Heart left ventricle (tissue), 16 donors: ENCODE results near the gene CD40. TPM values are rescaled to one million over a fixed set of nuclear protein-coding genes. Genes with fewer than 3 reads are reported as not detected.
A peak's percentile ranks its signal among the peaks of the same experiment; 100 is the strongest.

Experiments
- ATAC-seq, 4 donors: fragments of 200-7000 bp; cut with Tn5 transposase; one replicate each; pipeline ENCODE4 v1.9.1; 2020 to 2022; ENCODE audit warnings: moderate library complexity in 4 of 4, mild to moderate bottlenecking in 3 of 4, moderate number of reproducible peaks in 1 of 4
- DNase-seq, 5 donors: peaks; one replicate each; pipeline ENCODE4 v3.0.0-alpha.2; 2020
- H3K27ac ChIP-seq, 12 donors: fragments of 200-600 bp; sonication (generic) in 4 of 12; one replicate each; pipeline versions ENCODE4 v1.5.0 to v1.8.0; 2016 to 2022; ENCODE audit warnings: mild to moderate bottlenecking in 2 of 12
- H3K27me3 ChIP-seq, 9 donors: fragments of 200-600 bp; sonication (generic) in 2 of 9; one replicate each; pipeline versions ENCODE4 v1.5.1 to v1.8.0; 2016 to 2022; ENCODE audit warnings: mild to moderate bottlenecking in 3 of 9
- H3K36me3 ChIP-seq, 9 donors: fragments of 200-600 bp; sonication (generic) in 2 of 9; one replicate each; pipeline versions ENCODE4 v1.5.0 to v1.8.0; 2018 to 2022; ENCODE audit warnings: mild to moderate bottlenecking in 2 of 9
- H3K4me1 ChIP-seq, 12 donors: fragments of 200-600 bp; sonication (generic) in 4 of 12; one replicate each; pipeline versions ENCODE4 v1.5.0 to v1.8.0; 2016 to 2022; ENCODE audit warnings: mild to moderate bottlenecking in 3 of 12
- H3K4me3 ChIP-seq, 12 donors: fragments of 200-600 bp; sonication (generic) in 4 of 12; one replicate each; pipeline versions ENCODE4 v1.5.0 to v1.8.0; 2017 to 2022; ENCODE audit warnings: mild to moderate bottlenecking in 9 of 12, moderate library complexity in 4 of 12
- H3K9me3 ChIP-seq, 12 donors: fragments of 200-600 bp; sonication (generic) in 4 of 12; one replicate each; pipeline versions ENCODE4 v1.5.0 to v1.8.0; 2016 to 2022; ENCODE audit warnings: mild to moderate bottlenecking in 1 of 12
- POLR2A ChIP-seq, 2 donors: fragments of 450-650 bp; IDR thresholded peaks; one replicate each; pipeline ENCODE4 v1.6.1; 2017; ENCODE audit warnings: antibody characterized with exemption in 2 of 2, mild to moderate bottlenecking in 2 of 2, moderate library complexity in 2 of 2
- whole genome bisulfite sequencing, 4 donors: extraction: QIAGEN DNeasy Blood & Tissue Kit in 2 of 4; methylation state at CpG; one replicate each; pipeline versions ENCODE4 v1.1.5 to v1.1.7; 2013 to 2018; 5-methylcytosine and 5-hydroxymethylcytosine counted together
- intact Hi-C, 10 donors: fragments of 100-400 bp; cut with DNase I; formaldehyde crosslinking; loops; one replicate each; pipeline versions ENCODE4 v1.11.1 to v1.14.2; 2022
- long read RNA-seq, 3 donors: library from polyadenylated mRNA; unstranded; transcript quantifications; one replicate each; pipeline ENCODE4 v2.0.0, GENCODE V29; 2020 to 2021
- polyA plus RNA-seq, 2 donors: library from polyadenylated mRNA; stranded (reverse); fragments of 200-250 nt; gene quantifications; one replicate each; pipeline ENCODE4 v1.2.3, GENCODE V29; 2013
- total RNA-seq, 9 donors: library from RNA; depleted of rRNA in 2 of 9; stranded (reverse); fragments of >200 nt in 2 of 9; fragmentation: NEBNext Ultra II Directional in 3 of 9; extraction: Animal tissue kit (Norgen Biotek cat#: 25700) in 3 of 9; gene quantifications; one replicate each; pipeline versions ENCODE4 v1.1.0 to v1.2.4, GENCODE V29; 2016 to 2023
- TF ChIP-seq, protein P1 (sequence below), 12 donors: fragments of 200-600 bp; sonication (generic) in 4 of 12; IDR thresholded peaks; one replicate each; pipeline versions ENCODE4 v1.5.0 to v1.8.0; 2018 to 2022; ENCODE audit warnings: antibody characterized with exemption in 12 of 12, mild to moderate bottlenecking in 5 of 12
- donor health status: ischemic (EF 13 %, LVEDD 7.1; RV severe dilation, severe dysfunction).
- donor health status: healthy with polysubstance abuse.
- donor health status: DM: no; HTN: yes; CAD: no.
- donor health status: DM: no; HTN: no; CAD: no.
- donor health status: ischemic (EF 25% LVEDD 6.9; RV normal size, moderate dysfunction).
- donor health status: ischemic (EF 25% LVEDD 5.7; RV mildly dilated, moderate dysfunction).
- donor health status: healthy.
- donor health status: DM: yes; HTN: yes; CAD: no.
- donor health status: ischemic (EF 35%, LVEDD 5.7; RV mildly dilated, moderate dysfunction).
- donor health status: nonischemic (EF 11% LVEDD 7.7; RV severe dilation, severe dysfunction).
- donor health status: DM: yes; HTN: yes; CAD: no.
- donor health status: PGD.
- donor health status: ischemic (EF 29% LVEDD 5.4; RV normal size, mild dysfunction).
- donor health status: nonischemic (EF 23%, LVEDD 6.1; RV moderate dilation, normal function).

CD40 gene
- 10 to 100 TPM in 2 of 9 donors, 1 to 10 TPM in 7; 3.5 to 38.3 (median 5.7) TPM for total RNA-seq
- 1 to 10 TPM; 4.7 to 5.5 TPM for polyA plus RNA-seq
- long read RNA-seq, donor 1, transcript CD40-202 (9 exons, 1,729 nt), result major isoform, 7 of 10 reads
- long read RNA-seq, donor 1, partial matches to known transcripts, result 0 of 10 reads
- long read RNA-seq, donor 1, other reads (novel, unspliced or antisense), result 3 of 10 reads
- long read RNA-seq, donor 2, transcript CD40-202 (9 exons, 1,729 nt), result major isoform, 11 of 16 reads
- long read RNA-seq, donor 2, partial matches to known transcripts, result 0 of 16 reads
- long read RNA-seq, donor 2, other reads (novel, unspliced or antisense), result 2 of 16 reads
- long read RNA-seq, donor 3, partial matches to known transcripts, result 1 of 7 reads
- long read RNA-seq, donor 3, other reads (novel, unspliced or antisense), result 1 of 7 reads

DNA sequence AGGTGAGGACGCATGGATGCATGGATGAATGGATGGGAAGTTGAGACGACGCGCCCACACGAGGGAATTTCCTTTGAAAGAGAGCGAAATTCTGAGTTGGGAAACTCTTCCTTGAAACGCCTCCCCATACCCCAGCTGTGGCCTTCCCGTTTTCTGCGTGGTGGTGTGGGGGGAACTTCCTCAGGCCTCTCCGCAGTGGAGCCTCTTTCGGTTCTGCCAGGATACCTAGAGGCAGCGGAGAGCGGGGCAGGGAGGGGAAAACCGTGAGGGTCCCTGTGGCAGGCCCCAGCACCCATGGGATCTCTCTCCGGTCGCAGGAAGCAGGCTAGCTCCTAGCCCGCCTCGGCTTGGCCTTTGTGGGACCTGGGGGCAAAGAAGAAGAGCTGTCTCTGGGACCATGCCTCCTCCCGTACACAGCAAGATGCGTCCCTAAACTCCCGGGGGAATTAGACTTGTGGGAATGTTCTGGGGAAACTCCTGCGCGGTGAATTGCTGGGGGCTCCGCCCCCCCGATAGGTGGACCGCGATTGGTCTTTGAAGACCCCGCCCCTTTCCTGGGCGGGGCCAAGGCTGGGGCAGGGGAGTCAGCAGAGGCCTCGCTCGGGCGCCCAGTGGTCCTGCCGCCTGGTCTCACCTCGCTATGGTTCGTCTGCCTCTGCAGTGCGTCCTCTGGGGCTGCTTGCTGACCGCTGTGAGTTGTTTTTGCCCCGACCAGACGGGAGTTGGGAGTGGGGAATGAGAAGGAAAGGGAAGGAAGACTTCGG lies at the start of gene CD40:
CD40 (plus strand) TSS at position 611 of the 764 bp plus-strand sequence; CDS start at position 641, 30 bp downstream.
- H3K4me3 ChIP-seq, result peak within 1 kb of the TSS; percentile 45 to 75 (median 61)
- no peaks in the 10 kb centered on the region for H3K27me3 ChIP-seq
- DNase-seq (peak; percentile 90 to 95 (median 92)), ATAC-seq (peak; percentile 91 to 99 (median 97))
- H3K4me1 ChIP-seq, result peaks cover 0 to 57% (median 30%) of the 10 kb centered on the region in 12 donors
- peaks cover 0 to 14% (median 4%) of the 10 kb centered on the region in 9 donors for H3K36me3 ChIP-seq
- H3K9me3 ChIP-seq, result no peaks in the 10 kb centered on the region
- intact Hi-C loops, result loop anchor here in 2 of 10 donors (1.0 to 2.0 kb wide), 2 partner anchors 29 kb away; partner anchors contain the start of gene NCOA5 (in 2 of the 2)
- H3K27ac ChIP-seq, result peak within 1 kb of the TSS; percentile 73 to 95 (median 83)
- TF ChIP-seq POLR2A (IDR thresholded peaks at IDR 0.05), result peak in 1 of 2 donors; percentile 55
- TF ChIP-seq, protein P1, sequence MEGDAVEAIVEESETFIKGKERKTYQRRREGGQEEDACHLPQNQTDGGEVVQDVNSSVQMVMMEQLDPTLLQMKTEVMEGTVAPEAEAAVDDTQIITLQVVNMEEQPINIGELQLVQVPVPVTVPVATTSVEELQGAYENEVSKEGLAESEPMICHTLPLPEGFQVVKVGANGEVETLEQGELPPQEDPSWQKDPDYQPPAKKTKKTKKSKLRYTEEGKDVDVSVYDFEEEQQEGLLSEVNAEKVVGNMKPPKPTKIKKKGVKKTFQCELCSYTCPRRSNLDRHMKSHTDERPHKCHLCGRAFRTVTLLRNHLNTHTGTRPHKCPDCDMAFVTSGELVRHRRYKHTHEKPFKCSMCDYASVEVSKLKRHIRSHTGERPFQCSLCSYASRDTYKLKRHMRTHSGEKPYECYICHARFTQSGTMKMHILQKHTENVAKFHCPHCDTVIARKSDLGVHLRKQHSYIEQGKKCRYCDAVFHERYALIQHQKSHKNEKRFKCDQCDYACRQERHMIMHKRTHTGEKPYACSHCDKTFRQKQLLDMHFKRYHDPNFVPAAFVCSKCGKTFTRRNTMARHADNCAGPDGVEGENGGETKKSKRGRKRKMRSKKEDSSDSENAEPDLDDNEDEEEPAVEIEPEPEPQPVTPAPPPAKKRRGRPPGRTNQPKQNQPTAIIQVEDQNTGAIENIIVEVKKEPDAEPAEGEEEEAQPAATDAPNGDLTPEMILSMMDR (IDR thresholded peaks at IDR 0.05), result no peak
- WGBS, 4 donors, result 3 to 14% (median 8%) methylated on average over 31 to 40 of the region's 40 CpGs

DNA sequence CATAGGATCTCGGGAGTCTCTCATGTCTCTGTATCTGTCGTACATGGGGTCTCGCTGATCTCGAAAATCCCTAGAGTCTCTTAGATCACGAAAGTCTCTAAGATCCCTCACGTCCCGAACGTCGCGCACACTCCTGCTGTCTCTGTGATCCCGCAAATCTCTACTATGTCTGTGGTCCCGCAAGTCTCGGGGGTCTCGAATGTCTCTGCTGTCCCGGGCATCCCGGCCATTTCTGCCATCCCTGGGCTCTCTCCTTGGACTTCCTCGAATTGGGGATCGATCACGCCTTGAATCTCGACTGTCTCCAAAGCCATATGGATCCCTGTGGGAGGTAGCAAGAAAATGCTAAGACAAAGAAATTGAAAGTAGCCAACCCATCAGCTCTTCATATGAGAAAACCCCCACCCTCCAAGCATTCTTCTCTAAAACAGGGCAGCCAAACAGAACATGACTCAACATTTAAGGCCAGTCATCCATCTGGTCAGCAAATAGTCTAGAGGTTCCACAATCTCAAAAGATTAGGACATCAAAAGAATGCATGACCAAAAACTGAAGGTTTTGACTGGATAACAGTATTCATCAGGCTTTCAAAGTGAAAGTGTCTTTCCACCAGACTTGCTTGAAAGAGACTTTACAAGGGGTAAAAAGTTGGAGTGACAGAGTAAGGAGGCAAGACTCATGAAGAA lies 47.8 kb upstream of the CD40 start:
- ATAC-seq, result no peak
- no peaks in the 10 kb centered on the region for H3K9me3 ChIP-seq
- 94 to 96% (median 94%) methylated on average over 20 of the region's 20 CpGs for WGBS, 4 donors

DNA sequence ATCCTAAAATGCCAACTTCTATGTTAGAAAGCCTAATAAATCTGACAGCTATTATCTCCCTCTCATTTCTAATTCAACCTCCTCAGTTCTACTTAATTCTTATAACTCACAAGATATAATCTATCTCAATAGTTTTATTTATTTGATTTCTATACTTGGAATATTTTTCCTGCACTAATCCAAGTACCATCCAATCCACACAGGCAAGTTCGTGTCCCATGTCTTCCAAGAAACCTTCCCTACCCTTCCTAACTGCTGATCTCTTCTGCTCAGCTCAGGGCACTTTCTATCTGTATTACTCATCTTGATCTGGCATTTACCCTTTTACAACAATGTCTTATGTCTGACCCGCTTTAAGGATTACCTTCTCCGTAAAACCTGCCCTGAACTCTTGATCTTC lies 46.5 kb upstream of the CD40 start:
- Histone ChIP-seq H3K4me3 (no peak overlapping the region), H3K27ac (no peak overlapping the region), H3K4me1 (peaks cover 0 to 12% (median 0%) of the 10 kb centered on the region in 12 donors), H3K36me3 (peaks cover 2 to 76% (median 66%) of the 10 kb centered on the region in 9 donors), H3K9me3 (no peaks in the 10 kb centered on the region), H3K27me3 (no peaks in the 10 kb centered on the region)
- ATAC-seq (no peak), DNase-seq (no peak)
- WGBS, 4 donors, result 93 to 95% (median 94%) methylated on average over 3 of the region's 3 CpGs
- TF ChIP-seq POLR2A (IDR thresholded peaks at IDR 0.05), result no peak
- TF ChIP-seq, protein P1 (IDR thresholded peaks at IDR 0.05), result no peak
- intact Hi-C loops, result loop anchor here in 1 of 10 donors (10.0 kb wide), 1 partner anchor 47 kb away; the partner anchor contains the start of gene SLC12A5

More for the DNA sequence above, 47.8 kb upstream of the CD40 start:
- no peak overlapping the region for H3K27ac ChIP-seq
- intact Hi-C loops, result loop anchor here in 1 of 10 donors (10.0 kb wide), 1 partner anchor 46 kb away; the partner anchor contains the start of gene SLC12A5
- no peak for DNase-seq
- no peaks in the 10 kb centered on the region for H3K27me3 ChIP-seq
- H3K4me3 ChIP-seq, result no peak overlapping the region
- TF ChIP-seq, protein P1 (IDR thresholded peaks at IDR 0.05), result no peak
- no peak for TF ChIP-seq POLR2A (IDR thresholded peaks at IDR 0.05)
- H3K36me3 ChIP-seq, result peaks cover 5 to 82% (median 68%) of the 10 kb centered on the region in 9 donors
- peaks cover 0 to 12% (median 0%) of the 10 kb centered on the region in 12 donors for H3K4me1 ChIP-seq
